Upper lobe of left lung (tissue), 6 donors: ENCODE measurements around the gene GRB10. TPM values are rescaled to one million over a fixed set of nuclear protein-coding genes. Genes with fewer than 3 reads are reported as not detected.

Experiments used
- ATAC-seq, 2 donors: fragments of 200-7000 bp; cut with Tn5 transposase; one replicate each; pipeline ENCODE4 v1.9.1; 2022; ENCODE audit warnings: mild to moderate bottlenecking in 2 of 2, moderate library complexity in 2 of 2; ENCODE audit not compliant: low FRiP score in 2 of 2
- DNase-seq, 2 donors: peaks; one replicate each; pipeline ENCODE4 v3.0.0-alpha.2; 2019 to 2020
- H3K27ac ChIP-seq, 4 donors: fragments of 200-600 bp; sonication (generic); one replicate each; pipeline ENCODE4 v1.5.1; 2016 to 2019
- H3K27me3 ChIP-seq, 4 donors: fragments of 200-600 bp; sonication (generic); one replicate each; pipeline ENCODE4 v1.5.1; 2017 to 2019
- H3K36me3 ChIP-seq, 4 donors: fragments of 200-600 bp; sonication (generic); one replicate each; pipeline ENCODE4 v1.5.1; 2016 to 2019
- H3K4me1 ChIP-seq, 4 donors: fragments of 200-600 bp; sonication (generic); one replicate each; pipeline ENCODE4 v1.5.1; 2018 to 2019
- H3K4me3 ChIP-seq, 4 donors: fragments of 200-600 bp; sonication (generic); one replicate each; pipeline ENCODE4 v1.5.1; 2017 to 2019; ENCODE audit warnings: mild to moderate bottlenecking in 2 of 4, moderate library complexity in 1 of 4
- H3K9me3 ChIP-seq, 4 donors: fragments of 200-600 bp; sonication (generic); one replicate each; pipeline ENCODE4 v1.5.1; 2018 to 2019
- EP300 ChIP-seq, 4 donors: sonication (generic); formaldehyde crosslinking; IDR thresholded peaks; one replicate each; pipeline ENCODE4 v1.5.1; 2017; ENCODE audit warnings: antibody characterized with exemption in 4 of 4, control low read depth in 2 of 4
- POLR2A ChIP-seq, 4 donors: fragments of 450-650 bp; IDR thresholded peaks; one replicate each; pipeline ENCODE4 v1.5.1; 2016 to 2017; ENCODE audit warnings: antibody characterized with exemption in 4 of 4, mild to moderate bottlenecking in 2 of 4
- POLR2AphosphoS5 ChIP-seq, 2 donors: sonication (generic); formaldehyde crosslinking; IDR thresholded peaks; one replicate each; pipeline ENCODE4 v1.5.1; 2017; ENCODE audit warnings: antibody characterized with exemption in 2 of 2
- WGBS, 2 donors: methylation state at CpG; one replicate each; pipeline ENCODE4 v1.1.5; 2017 to 2018; 5-methylcytosine and 5-hydroxymethylcytosine counted together
- total RNA-seq, 6 donors: library from RNA; depleted of rRNA in 4 of 6; stranded (reverse); fragments of >200 nt in 4 of 6; gene quantifications; one replicate each; pipeline versions ENCODE4 v1.1.0 to v1.2.1, GENCODE V29; 2016 to 2021
- TF ChIP-seq, protein P1 (sequence below), 6 experiments: fragments of 450-650 bp in 4 of 6; fragments of 200-600 bp in 2 of 6; sonication (generic) in 2 of 6; IDR thresholded peaks; one replicate each; pipeline ENCODE4 v1.5.1; 2016 to 2019; ENCODE audit warnings: antibody characterized with exemption in 6 of 6
- donor health status: DM: no; HTN: no; CAD: no; lungs with moderate emphysema.
- donor health status: DM: no; HTN: yes; CAD: no; lungs with severe emphysema.

Gene GRB10
- total RNA-seq, 6 donors from 2014 or later: 32.8 to 92.2 (median 46.5) TPM

GRCh38 chr7:50651271-50651989 is 131.3 kb downstream of the GRB10 start:
- H3K27me3 ChIP-seq: no peaks in the 10 kb centered on the region
- H3K4me3 ChIP-seq: no peak overlapping the region
- WGBS, 2 donors: 90 to 95% methylated on average over 9 of the region's 9 CpGs
- peaks cover 0 to 6% (median 0%) of the 10 kb centered on the region in 4 donors for H3K36me3 ChIP-seq
- H3K4me1 ChIP-seq: peaks cover 31 to 37% (median 36%) of the 10 kb centered on the region in 4 donors
- no peaks in the 10 kb centered on the region for H3K9me3 ChIP-seq
- no peak for ATAC-seq
- peak overlapping the region in 1 of 4 donors; percentile 77 for H3K27ac ChIP-seq
- TF ChIP-seq POLR2A (IDR thresholded peaks at IDR 0.05) (no peak), EP300 (IDR thresholded peaks at IDR 0.05) (no peak), POLR2AphosphoS5 (IDR thresholded peaks at IDR 0.05) (no peak)
- TF ChIP-seq, protein P1, sequence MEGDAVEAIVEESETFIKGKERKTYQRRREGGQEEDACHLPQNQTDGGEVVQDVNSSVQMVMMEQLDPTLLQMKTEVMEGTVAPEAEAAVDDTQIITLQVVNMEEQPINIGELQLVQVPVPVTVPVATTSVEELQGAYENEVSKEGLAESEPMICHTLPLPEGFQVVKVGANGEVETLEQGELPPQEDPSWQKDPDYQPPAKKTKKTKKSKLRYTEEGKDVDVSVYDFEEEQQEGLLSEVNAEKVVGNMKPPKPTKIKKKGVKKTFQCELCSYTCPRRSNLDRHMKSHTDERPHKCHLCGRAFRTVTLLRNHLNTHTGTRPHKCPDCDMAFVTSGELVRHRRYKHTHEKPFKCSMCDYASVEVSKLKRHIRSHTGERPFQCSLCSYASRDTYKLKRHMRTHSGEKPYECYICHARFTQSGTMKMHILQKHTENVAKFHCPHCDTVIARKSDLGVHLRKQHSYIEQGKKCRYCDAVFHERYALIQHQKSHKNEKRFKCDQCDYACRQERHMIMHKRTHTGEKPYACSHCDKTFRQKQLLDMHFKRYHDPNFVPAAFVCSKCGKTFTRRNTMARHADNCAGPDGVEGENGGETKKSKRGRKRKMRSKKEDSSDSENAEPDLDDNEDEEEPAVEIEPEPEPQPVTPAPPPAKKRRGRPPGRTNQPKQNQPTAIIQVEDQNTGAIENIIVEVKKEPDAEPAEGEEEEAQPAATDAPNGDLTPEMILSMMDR (IDR thresholded peaks at IDR 0.05): no peak
- no peak for DNase-seq

DNA sequence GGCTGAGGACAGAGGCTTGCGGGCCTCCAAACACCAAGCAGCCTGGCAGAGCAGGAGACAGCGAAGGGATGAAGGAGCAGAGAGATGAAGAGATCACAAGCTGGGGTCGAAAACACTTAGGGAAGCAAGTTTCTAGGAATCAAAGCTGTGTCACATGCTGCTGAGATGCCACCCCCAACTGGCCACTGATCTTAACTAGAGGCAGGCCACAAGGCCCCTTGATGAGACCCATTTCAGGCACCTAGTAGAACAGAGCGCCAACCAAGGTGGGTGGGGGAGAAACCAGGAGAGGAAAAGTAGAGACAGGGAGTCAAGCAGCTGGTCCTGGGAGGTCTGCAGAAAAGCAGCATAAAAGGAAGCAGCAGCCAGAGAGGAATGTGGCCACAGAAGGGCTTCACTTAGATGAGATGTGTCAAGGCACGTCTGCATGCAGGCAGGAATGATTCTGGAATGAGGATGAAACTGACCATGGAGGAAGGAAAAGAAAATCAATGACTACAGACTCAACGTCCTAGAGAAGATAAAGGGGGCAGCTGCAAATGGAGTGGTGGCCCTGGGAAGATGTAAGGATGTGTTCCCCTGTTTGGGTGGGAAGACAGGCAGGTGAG is 132.5 kb downstream of the GRB10 start:
- no peak for DNase-seq
- 87 to 90% methylated on average over 6 of the region's 6 CpGs for WGBS, 2 donors
- H3K36me3 ChIP-seq: peaks cover 0 to 6% (median 0%) of the 10 kb centered on the region in 4 donors

GRCh38 chr7:50649259-50649885 is 133.3 kb downstream of the GRB10 start:
- Histone ChIP-seq H3K27me3 (no peaks in the 10 kb centered on the region), H3K4me1 (peaks cover 15 to 19% (median 18%) of the 10 kb centered on the region in 4 donors), H3K36me3 (peaks cover 0 to 6% (median 0%) of the 10 kb centered on the region in 4 donors), H3K4me3 (no peak overlapping the region), H3K27ac (no peak overlapping the region), H3K9me3 (no peaks in the 10 kb centered on the region)
- no peak for DNase-seq
- TF ChIP-seq POLR2A (IDR thresholded peaks at IDR 0.05) (no peak), EP300 (IDR thresholded peaks at IDR 0.05) (no peak), POLR2AphosphoS5 (IDR thresholded peaks at IDR 0.05) (no peak)
- TF ChIP-seq, protein P1 (IDR thresholded peaks at IDR 0.05): no peak
- no peak for ATAC-seq
- 93% methylated on average over 7 of the region's 7 CpGs for WGBS, 2 donors

More for the DNA sequence above, 132.5 kb downstream of the GRB10 start:
- no peak for TF ChIP-seq POLR2AphosphoS5 (IDR thresholded peaks at IDR 0.05)
- TF ChIP-seq POLR2A (IDR thresholded peaks at IDR 0.05): no peak
- TF ChIP-seq, protein P1 (IDR thresholded peaks at IDR 0.05): no peak
- no peak for TF ChIP-seq EP300 (IDR thresholded peaks at IDR 0.05)
- H3K27me3 ChIP-seq: no peaks in the 10 kb centered on the region
- no peak overlapping the region for H3K4me3 ChIP-seq
- ATAC-seq: no peak
- no peak overlapping the region for H3K27ac ChIP-seq
- no peaks in the 10 kb centered on the region for H3K9me3 ChIP-seq
- peaks cover 18 to 27% (median 25%) of the 10 kb centered on the region in 4 donors for H3K4me1 ChIP-seq

- Histone ChIP-seq H3K9me3 (no peaks in the 10 kb centered on the region), H3K4me3 (no peak overlapping the region), H3K27me3 (no peaks in the 10 kb centered on the region), H3K36me3 (peaks cover 0 to 6% (median 0%) of the 10 kb centered on the region in 4 donors), H3K27ac (peak overlapping the region in 2 of 4 donors; percentile 4 to 22), H3K4me1 (peaks cover 11 to 14% (median 12%) of the 10 kb centered on the region in 4 donors)
- DNase-seq (no peak), ATAC-seq (no peak)
- TF ChIP-seq, protein P1 (IDR thresholded peaks at IDR 0.05): no peak
- 84 to 93% methylated on average over 8 of the region's 8 CpGs for WGBS, 2 donors
Measured at GRCh38 chr7:50648570-50649169, 134.0 kb downstream of the GRB10 start.
